HG03045 (cell line): ENCODE data around the gene UBALD2.
"Not testable (repeated sequence)": the region's sequence is repeated elsewhere in the genome, so short reads cannot be mapped to it uniquely, and the experiment has no call there.

Experiments
- ATAC-seq: cut with Tn5 transposase; IDR thresholded peaks from one replicate; pipeline ENCODE4 v1.9.1; 2021; ENCODE audit warnings: mild to moderate bottlenecking, moderate library complexity; ENCODE audit not compliant: unreplicated experiment

UBALD2 gene

GRCh38 chr17:76262732-76263344, 2.3 kb upstream of the UBALD2 start:
- no peak for ATAC-seq

GRCh38 chr17:76263896-76264295, 1.3 kb upstream of the UBALD2 start:
- no peak for ATAC-seq

GRCh38 chr17:76264425-76264754, 758 bp upstream of the UBALD2 start:
- no peak for ATAC-seq

- peak; percentile 0 for ATAC-seq
Observed at GRCh38 chr17:76265624-76266243, 586 bp downstream of the UBALD2 start.

DNA sequence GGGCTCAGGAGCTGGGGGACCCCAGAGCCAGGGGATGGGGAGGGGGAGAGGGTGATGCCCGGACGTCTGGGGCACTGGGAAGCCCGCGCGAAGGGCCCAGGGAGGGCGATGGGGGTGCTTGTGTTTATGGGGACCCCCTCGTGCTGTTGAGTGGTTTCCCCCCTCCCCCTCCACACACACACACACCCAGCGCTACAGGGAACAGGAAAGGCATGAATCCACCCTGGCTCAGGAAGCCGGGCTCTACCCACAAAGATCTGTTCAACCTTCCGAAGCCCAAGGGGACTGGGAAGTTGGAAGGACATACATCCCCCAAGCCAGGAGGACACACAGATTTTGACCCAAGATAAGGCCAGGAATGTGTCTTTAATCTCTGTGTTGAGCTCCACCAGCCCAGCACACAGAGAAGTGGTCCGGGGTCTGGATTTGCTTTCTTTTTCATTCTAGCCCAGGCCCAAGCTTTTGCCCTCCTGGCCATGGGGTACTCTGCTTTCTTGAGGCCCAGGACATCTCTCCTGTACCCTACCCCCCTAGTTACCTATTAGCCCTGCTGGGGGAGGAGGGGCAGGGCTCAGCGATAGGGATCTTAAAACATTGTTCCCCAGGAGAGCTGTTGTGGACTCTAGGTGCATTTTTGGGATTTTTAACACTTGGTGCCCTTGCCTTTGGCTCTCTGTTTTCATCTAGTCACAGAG, 1.2 kb downstream of the UBALD2 start:
- no peak for ATAC-seq

DNA sequence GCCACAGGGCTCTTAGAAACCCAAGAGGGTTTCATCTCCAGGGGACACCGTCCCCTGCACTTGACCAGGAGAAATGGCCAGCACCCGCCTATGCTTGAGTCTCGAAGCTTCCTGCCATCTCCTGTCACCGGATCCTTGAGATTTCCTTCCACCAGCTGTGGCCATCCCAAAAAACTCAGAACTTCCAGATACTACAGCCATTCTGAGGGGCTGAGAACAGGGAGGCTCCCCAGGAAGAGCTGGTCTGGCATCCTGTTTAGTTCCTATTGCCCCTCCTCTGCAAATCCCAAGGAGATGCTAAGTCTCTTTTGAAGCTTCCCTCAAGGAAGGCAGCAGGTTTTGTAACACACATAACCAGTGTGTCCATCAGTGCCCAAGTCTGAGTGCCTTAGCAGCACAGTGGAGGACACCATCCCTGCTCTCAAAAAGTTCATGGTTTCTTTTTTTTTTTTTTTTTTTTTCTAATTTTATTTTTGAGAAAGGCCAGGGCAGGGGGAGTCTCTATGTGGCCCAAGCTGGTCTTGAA, 2.0 kb downstream of the UBALD2 start:
- no peak for ATAC-seq

- ATAC-seq = not testable (repeated sequence)
Observed at GRCh38 chr17:76267581-76268001, 2.4 kb downstream of the UBALD2 start.

DNA sequence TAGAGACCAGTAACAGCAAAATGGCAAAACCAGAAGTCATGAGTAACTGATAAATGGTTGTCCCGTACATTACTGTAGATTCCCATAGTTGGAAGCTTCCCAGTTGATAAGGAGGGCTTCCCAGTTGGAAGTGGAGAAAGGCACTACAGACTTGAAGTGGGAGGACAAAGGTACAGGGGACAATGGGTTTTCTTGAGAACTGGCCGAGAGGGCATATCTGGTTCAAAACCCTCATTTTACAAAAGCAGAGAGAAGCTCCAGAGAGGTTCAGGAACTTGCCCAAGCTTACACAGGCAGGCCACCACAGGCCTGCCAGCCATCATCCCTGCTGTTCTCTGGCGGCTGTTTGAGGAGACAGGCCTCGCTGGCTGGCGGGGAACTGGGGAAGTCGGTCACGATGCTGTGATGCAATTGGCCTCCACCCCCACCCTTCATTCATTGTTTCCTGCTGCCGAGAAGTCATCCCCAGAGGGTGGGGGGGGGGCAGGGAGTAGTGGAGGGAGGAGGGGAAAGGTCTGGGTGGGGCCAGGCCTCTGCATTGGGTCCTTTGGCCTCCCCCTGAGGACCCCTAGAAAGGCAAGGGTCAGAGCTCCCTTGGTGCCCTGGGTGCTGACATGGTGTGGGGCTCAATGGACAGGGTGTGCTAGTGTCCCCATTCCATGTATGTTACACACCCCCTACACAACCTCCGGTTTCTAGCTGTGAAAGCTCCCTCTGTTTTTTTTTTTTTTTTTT, 3.0 kb downstream of the UBALD2 start:
- ATAC-seq = no peak

DNA sequence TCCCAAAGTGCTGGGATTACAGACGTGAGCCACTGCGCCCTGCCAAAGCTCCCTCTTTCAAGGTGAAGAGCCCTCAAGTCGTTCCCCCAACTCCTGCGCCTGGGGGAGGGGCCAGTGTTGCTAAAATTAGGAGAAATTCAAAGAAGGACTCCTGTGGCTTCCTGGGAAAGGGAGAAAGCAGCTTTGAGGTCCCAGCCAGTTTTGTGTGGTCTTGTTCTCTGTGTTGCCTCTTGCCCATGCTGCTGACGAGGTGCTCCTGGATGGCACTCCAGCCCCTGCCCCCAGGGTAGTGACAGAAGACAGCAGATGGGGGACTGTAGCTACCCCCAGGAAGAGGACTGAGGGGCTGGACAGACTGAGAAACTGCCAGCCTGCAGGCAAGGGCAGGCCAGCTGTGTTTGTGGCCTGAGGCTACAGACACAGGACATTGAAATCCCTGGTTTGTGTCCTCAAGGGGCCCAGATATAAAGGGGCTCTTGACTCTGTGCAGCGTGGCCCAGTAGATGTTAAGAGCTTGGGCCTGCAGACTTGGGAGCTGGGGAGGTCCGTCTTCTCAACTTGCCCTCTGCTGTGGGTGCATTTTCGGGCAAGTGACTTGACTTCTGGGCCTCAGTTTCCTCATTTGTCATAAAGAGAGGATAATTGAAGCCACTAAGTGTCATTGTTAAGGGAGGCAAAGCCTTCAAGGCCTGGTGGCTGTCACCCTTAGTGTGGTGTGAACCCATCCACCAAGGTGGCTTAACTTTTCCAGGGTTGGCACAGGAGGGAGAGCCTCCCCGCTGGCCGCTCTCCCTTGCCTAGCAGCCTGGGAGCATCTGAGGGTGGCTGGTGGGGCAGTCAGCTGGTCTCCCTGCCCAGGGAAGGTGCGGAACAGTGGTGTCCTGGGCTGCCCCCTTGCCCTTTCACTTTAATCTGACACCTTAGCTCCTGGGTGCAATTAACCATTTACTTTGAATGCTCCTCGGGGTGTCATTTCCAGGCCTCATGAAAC, 4.1 kb downstream of the UBALD2 start:
- no peak for ATAC-seq

DNA sequence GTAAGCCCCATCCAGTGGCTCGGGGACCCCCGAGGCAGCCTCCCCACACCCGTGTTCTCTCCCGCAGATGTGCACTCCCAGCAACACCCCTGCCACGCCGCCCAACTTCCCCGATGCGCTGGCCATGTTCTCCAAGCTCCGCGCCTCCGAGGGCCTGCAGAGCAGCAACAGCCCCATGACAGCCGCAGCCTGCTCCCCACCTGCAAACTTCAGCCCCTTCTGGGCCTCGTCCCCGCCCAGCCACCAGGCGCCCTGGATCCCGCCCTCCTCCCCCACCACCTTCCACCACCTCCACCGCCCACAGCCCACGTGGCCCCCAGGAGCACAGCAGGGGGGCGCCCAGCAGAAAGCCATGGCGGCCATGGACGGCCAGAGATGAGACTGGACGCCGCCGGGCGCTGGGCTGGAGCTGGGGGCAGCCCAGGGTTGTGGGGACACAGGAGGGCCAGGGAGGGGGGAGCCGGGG, 5.0 kb downstream of the UBALD2 start:
- ATAC-seq = no peak

GRCh38 chr17:76270770-76271668, 5.9 kb downstream of the UBALD2 start:
- peak; percentile 4 for ATAC-seq

GRCh38 chr17:76271669-76272540, 6.8 kb downstream of the UBALD2 start:
- peak; percentile 45 for ATAC-seq

DNA sequence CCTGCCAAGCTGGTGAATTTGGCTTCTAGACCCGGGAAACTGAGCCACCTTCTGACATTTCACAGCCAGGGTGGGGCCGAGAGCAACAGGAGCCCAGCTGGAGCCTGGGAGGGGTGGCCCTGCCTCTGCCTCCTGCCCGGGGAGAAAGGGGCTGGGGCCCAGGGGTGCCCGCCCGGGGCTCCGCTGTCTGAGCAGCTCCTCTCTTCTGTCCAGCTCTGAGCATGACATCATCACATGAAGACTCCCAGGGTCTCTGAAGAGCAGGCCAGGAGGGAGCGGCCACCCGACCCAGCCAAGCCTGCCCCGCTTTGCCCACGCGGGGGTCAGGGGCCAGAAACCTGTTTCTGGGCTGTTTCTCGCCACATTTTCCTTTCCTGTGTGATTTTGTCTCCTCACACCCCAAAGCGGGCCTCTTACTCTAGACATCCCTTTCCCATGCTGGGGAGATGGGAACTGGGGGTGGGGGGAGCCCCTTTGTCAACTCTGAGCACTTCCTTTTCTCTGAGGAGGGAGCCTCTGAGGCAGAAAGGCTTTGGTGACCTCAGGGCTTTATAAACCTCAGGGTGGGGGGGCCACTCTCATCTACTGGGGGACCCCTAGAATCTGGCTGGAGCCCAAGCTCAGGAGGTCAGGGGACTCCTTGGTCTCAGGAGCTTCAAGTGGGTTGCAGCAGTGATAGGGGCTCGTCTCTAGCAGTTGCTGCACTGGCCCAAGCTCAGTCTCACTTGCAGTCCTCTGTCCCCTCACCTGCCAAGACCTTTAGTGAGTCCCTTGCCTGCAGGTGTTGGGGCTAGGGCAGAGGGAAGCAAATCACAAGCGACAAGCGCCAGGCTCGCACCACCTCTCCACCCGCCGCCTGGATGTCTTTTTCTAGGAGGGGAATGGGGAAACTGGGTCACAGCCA, 7.6 kb downstream of the UBALD2 start:
- ATAC-seq = peak; percentile 23

GRCh38 chr17:76273445-76274111, 8.4 kb downstream of the UBALD2 start:
- no peak for ATAC-seq

GRCh38 chr17:76274112-76274956, 9.2 kb downstream of the UBALD2 start:
- no peak for ATAC-seq
